ENCODE measurements around the gene SEMA5A.

DNA sequence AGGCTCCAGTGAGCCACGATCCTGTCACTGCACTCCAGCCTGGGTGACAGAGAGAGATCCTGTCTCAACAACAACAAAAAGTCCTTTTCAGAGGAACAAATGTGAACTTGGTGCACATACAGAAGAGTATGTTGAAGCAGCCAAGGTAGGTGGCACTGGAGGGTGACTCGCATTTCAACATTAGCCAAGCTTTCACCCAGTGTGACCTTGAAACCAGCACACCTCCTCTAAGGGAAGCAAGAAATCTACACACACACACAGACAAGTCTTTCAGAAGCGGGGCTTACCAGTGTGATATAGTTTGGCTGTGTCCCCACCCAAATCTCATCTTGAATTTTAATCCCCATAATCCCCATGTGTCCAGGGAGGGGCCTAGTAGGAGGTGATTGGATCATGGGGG lies 225.2 kb downstream of the SEMA5A start:
- TF ChIP-seq GABPA (IDR thresholded peaks at IDR 0.05; ENCODE audit: low read depth), result no peak
- no peak for TF ChIP-seq CTCF (IDR thresholded peaks at IDR 0.05; ENCODE audit: insufficient read depth, low read length)
- TF ChIP-seq POLR2AphosphoS5 (IDR thresholded peaks at IDR 0.05; ENCODE audit: low read depth), result no peak
